Activated CD4-positive, CD25-positive, alpha-beta regulatory T cell treated with anti-CD3 and anti-CD28 coated beads, Interleukin-2, amount 50 U/mL, for 24 hours (primary cell): ENCODE measurements around the gene TCP11L2.
"Not testable (repeated sequence)": the region's sequence is repeated elsewhere in the genome, so short reads cannot be mapped to it uniquely, and the experiment has no call there.

Experiments used
- ATAC-seq, 2 donors: fragments of 150-1000 bp; cut with Tn5 transposase; one replicate each; pipeline ENCODE4 v1.10.0; 2021; ENCODE audit warnings: mild to moderate bottlenecking in 1 of 2, moderate library complexity in 1 of 2

TCP11L2 gene

DNA sequence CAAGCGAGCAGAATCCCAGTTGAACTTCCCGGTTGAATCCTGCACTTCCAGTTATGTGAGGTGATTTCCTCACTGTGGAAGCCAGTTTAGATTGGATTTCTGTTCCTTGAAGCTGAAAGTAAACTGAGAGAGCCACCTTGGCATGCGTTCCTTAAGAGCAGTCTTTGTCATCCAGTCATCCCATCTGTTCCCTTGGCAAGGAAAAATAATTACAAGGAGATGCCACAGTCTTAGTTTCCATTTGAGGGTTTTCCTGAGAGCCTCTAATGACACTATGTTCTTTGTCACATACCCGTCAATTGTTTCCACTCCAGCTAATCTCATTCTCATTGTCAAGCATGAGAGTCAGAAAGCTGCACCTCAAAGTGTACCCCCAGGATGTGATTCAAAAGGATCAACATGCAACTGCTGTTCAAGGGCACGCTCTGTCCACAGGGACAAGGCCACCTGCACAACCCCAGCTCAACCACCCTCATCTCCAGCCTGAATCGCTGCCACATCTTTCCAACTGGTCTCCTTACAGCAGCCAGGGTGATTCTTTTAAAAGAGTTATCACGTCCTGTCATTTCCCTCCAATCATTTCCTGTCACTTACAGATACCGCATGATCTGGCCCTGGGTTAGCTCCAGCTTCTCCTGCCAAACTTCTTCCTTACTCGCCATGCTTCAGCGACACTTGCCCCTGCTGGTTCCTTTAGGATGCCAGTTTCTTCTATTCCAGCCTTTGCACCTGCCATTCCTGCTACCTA lies 18.0 kb upstream of the TCP11L2 start:
- no peak for ATAC-seq

DNA sequence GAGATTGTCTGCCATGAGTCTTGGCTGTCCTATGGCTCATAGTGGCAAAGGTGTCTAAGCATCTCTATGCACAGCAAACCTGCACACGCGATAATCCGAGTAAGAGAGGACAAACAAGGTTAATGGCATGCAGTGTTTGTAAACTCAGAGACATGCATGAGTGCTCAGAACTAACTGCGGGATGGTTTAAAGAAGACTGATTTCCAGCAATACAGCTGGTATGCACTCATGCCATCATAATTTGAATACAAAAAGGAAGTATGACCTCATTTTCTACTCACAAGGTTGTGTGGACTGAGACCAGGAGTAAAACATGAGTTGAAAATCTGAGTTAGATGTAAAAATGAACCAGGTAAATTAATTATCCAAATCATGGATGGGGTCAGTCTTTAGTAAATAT lies 16.6 kb upstream of the TCP11L2 start:
- ATAC-seq = no peak

GRCh38 chr12:106286576-106287162 lies 15.9 kb upstream of the TCP11L2 start:
- not testable (repeated sequence) for ATAC-seq

- ATAC-seq = no peak
Measured at GRCh38 chr12:106287364-106287763, 15.2 kb upstream of the TCP11L2 start.

- no peak for ATAC-seq
Measured at GRCh38 chr12:106288101-106288493, 14.4 kb upstream of the TCP11L2 start.

- peak; percentile 96 to 97 for ATAC-seq
Measured at GRCh38 chr12:106288494-106289195, 13.9 kb upstream of the TCP11L2 start.

DNA sequence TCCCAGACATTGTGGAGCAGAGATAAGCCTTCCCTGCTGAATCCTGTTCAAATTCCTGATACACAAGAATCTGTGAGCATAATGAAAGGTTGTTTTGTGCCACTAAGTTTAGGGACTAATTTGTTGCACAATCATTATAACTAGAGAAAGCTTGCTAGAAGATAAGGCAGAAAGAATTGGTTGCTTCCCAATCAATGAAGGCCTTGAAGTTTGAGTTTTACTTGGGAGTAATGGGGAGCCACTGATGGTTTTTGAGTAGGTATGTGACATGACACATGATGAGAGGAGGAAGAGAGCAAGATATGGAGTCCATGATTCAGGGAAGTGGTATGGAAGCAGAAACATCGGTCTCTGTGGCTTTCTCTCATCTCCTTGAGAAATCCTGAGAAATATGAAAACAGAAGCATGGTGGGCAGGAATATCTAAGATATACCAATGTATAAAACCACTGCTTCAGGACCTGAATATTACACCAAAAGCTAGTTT lies 13.3 kb upstream of the TCP11L2 start:
- ATAC-seq = no peak

- ATAC-seq = no peak
Measured at GRCh38 chr12:106290666-106291065, 11.9 kb upstream of the TCP11L2 start.

GRCh38 chr12:106291342-106291741 lies 11.2 kb upstream of the TCP11L2 start:
- ATAC-seq = no peak

DNA sequence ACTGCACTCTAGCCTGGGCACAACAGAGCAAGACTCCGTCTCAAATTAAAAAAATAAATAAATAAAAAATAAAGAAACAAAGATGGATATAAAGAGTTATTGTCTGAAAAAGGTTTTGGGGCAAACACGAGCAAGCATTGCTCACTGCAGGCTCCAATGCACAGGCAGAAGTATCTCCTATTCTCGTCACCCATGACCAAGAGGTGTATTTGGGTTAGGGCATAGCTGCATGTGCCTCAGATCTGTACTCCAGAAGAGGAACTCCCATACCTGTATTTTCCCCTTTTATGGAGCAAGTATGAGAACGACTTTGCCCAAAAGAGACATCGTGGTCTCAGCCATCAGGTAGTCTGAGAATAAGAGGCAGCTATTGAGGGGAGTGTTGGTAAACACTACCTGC lies 10.2 kb upstream of the TCP11L2 start:
- no peak for ATAC-seq

GRCh38 chr12:106296179-106296877 lies 6.2 kb upstream of the TCP11L2 start:
- ATAC-seq = no peak

DNA sequence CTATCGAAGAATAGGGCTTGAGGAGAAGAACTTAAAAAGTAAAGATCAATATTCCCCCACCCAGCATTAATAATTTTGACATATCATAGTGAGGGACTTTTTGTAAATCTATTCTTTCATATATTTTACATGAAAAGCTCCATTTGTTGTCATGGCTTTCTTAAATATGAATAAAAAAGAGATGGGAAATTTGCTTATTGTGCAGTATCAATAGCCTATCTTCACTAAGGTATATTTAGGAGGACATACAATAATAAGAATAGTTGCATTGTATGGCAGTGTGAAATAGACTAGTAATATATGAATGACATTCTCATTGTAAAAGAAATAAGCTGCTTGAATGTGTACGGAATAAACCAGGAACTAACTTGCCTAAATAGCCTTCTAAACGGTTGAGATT lies 5.5 kb upstream of the TCP11L2 start:
- no peak for ATAC-seq

DNA sequence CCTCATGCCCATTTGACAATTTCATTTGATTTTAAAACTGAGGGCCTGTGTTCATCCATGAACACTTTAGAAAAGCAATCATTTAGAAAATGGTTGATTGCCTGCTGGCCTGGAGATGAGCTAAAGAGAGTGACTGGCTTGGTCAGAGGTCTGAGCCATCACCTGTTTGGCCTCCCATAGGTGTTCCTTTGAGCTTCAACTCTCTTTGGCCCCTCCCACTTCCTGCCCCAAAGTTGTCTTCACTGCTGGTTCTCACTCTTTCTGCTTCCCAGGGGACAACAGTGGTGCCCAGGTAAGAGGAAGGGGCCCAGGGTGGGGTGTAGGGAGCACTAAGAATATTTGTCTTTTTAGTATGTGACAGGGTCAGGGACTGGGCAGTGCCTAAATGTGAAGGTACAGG lies 4.9 kb upstream of the TCP11L2 start:
- no peak for ATAC-seq

- ATAC-seq = no peak
Measured at GRCh38 chr12:106299202-106299774, 3.2 kb upstream of the TCP11L2 start.

GRCh38 chr12:106300761-106301160 lies 1.8 kb upstream of the TCP11L2 start:
- no peak for ATAC-seq

- ATAC-seq = no peak
Measured at GRCh38 chr12:106301241-106301610, 1.3 kb upstream of the TCP11L2 start.

DNA sequence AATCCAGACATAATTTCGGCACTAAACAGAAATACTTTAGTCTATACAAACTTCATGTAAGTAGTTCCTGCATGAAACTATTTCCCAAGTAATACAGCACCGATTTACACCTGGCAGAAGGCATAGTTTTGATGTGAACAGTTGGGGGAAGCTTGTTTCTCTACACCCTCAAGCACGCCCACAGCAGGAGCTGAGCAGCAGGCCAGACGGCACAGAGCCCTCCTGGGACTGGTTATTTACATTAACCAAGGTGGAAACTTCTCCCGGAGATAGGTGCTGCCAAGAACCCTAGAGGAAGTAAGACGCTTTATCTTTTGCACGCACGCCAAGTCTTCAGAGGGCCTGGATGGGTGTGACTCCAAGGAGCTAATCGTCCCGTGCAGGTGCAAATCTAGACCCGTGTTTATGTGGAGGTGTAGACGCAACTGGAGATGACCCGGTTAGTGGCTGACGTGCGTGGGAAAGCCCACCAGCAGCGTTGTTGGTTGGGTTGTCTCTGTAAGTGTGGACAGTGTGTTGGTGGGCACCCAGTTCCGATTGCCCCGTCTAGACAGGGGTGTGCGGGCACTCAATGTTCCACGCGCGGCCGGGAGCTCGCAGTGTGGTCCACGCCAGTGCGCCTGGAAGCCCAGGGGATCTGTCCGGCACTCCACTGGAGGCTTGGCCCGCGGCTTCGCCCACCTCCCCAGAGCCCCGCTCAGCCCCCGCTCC lies 767 bp upstream of the TCP11L2 start:
- peak; percentile 25 to 30 for ATAC-seq

DNA sequence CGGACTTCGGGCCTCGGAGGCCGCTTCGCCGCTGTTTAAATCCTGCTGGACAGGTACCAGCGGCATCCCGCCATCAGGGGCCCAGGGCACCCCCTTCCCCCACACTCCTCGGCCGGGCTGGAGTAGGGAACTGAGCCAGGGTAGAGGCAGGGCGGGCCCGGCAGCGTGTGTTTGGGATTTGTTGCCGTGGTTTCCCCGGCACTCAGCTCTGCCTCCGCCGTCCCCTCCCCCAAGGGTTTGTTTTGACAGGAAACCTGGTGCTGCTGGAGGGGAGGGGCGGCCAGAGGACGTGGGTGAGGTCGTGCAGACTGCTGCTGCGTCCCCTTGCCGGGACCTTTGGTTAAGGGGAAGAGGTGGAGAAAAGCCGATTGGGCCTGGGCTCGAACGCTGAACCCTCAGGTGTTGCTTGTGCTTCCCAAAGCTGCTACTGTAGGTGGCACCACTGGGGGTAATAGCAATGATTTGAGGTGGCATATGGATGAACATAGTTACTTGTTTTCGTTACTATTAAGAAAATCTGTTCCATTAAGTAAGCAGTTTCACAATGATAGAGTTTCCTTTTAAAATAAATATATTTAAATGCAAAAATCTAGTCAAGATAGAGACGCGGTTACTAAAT lies 778 bp downstream of the TCP11L2 start:
- peak; percentile 37 to 39 for ATAC-seq

- no peak for ATAC-seq
Measured at GRCh38 chr12:106304001-106304421, 1.5 kb downstream of the TCP11L2 start.

DNA sequence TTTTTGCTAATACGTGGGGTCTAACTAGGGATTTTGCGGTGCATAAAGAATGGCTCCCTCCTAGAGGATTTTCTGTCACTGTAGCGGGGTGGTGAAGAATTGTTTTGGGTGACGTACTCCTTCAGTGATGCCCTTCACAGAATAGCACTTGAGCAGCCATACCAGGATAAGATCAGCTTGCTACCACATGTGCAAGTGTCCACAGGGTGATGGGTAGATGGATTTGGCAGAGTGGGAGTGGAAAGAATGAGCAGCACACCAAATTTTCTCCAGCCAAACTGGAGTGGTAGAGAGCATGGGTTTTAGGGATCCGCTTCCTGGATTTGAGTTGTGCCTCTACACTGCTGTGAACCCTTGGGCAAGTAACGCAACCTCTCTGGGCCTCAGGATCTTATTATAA lies 2.3 kb downstream of the TCP11L2 start:
- no peak for ATAC-seq

- no peak for ATAC-seq
Measured at GRCh38 chr12:106305376-106305775, 2.8 kb downstream of the TCP11L2 start.

GRCh38 chr12:106307181-106307580 lies 4.6 kb downstream of the TCP11L2 start:
- no peak for ATAC-seq
